ENCODE data around the gene SCART1. TPM values are rescaled to one million over a fixed set of nuclear protein-coding genes. Genes with fewer than 3 reads are reported as not detected.
"Not testable (repeated sequence)": the region's sequence is repeated elsewhere in the genome, so short reads cannot be mapped to it uniquely, and the experiment has no call there.

The SCART1 gene
- total RNA-seq, result 0.28 and 1.4 TPM in 2 replicates

DNA sequence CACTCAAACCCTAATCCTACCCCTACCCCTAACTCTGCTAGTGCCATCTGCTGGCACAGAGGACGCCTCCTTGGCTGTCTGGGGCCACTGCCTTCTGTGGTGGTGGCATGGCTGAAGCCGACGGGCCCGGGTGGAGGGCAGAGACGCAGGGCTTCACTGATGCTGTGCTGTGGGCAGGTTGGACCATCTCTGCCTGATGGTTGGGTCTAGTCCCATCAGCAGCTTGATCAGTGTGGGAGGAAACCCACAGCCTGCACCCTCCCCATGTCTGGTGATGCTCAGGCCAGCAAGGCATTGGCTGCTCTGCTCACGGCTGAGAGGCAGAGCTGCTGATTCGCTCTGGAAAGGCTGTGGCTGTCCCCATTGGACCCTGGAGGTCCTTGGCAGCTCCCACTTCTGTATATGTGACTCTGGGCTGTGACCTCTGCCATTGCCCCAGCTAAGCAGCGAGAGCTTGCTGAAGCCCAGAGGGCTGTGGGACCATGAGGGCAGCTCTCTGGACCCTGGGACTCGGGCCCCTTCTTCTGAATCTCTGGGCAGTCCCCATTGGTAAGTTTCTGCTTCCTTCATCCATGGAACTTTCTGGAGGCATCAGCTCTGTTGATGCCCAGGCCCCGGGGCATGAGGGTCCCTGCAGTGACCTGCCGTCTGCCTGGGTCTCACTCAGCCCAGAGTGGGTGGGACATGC lies at the start of gene SCART1:
Gene SCART1, plus strand, starts transcription at position 430 of the 688 bp plus-strand sequence. Its CDS starts 53 bp downstream, at position 483.
- DNase-seq, result no peak

DNA sequence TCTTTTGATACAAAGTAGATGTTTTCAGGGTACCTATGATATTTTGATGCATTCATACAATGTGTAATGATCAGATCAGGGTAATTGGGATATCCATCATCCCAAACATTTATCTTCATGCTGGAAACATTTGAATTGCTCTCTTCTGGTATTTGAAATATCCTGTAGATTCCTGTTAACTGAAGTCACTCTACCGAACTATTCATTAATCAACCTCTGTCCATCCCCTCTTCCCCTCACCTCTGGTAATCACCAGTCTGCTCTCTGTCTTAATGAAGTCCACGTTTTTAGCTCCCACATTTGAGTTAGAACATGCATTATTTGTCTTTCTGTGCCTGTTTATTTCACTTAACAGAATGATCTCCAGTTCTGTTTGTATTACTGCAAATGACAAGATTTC lies 48.5 kb upstream of the SCART1 start:
- no peak for DNase-seq

DNA sequence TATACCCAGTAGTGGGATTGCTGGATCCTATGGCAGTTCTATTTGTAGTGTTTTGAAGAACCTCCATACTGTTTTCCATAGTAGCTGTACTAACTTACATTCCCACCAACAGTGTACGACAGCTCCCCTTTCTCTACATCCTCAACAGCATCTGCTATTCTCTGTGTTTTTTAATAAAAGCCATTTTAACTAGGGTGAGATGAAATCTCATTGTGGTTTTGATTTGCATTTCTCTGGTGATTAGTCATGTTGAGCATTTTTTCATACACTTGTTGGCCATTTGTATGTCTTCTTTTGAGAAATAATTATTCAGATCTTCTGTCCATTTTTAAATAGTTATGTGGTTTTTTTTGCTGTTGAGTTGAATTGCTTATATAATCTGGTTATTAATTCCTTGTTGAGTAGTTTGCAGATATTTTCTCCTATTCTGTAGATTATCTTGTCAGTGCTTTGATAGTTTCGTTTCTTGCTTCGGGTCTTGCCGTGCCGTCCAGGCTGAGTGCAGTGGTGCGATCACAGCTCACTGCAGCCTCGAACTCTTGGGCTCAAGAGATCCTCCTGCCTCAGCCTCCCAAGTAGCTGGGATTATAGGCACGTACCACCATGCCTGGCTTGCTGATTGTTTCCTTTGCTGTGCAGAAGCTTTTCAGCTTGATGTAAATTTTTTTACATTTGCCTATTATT lies 47.8 kb upstream of the SCART1 start:
- DNase-seq, result no peak

DNA sequence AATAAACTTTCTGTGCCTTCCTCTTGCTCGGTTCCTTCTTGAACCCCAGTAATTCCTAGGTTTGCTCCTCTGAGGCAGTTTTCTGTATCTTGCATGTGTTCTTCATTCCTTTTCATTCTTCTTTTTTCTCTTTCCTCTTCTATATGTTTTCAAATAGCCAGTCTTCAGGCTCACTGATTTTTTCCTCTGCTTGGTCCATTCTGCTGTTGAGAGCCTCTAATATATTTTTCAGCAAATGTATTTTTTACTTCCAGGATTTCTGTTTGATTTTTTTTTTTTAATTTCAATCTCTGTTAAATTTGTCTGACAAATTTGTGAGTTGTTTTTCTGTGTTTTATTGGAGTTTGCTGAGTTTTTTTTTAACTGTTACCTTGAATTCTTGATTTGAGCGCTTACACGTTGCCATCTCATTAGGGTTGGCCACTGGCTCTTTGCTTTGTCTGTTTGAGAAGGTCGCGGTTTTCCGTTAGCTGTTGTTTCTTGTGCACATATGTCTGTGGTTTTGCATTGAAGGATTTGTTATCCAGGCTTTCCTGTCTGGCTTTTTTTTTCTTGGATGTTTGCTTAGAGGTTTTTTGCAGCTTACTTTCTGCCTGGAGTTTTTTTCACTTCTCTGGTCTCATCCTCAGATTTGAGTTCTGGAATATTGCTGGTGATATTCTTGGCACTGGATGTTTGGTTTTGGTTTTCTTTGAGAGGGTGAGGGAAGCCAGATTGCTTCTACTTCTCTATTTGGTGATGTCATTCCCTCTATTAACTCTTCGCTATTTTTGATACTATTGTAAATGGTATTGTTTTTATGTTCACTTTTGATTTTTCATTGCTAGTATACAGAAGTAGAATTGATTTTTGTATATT lies 42.0 kb upstream of the SCART1 start:
- DNase-seq, result no peak

DNA sequence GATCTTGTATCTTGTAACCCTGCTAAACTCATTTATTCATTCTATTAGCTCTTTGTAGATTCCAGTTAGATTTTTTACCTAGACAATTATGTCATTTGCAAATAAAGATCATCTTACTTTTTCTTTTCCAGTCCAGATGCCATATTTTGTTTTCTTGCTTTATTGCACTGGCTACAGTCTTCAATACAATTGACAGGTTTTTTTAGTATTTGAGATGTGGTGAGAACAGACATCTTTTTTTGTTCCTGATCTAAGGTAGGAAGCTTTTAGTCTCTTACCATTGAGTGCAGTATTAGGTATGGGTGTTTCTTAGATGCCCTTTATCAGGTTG lies 41.4 kb upstream of the SCART1 start:
- DNase-seq, result no peak

DNA sequence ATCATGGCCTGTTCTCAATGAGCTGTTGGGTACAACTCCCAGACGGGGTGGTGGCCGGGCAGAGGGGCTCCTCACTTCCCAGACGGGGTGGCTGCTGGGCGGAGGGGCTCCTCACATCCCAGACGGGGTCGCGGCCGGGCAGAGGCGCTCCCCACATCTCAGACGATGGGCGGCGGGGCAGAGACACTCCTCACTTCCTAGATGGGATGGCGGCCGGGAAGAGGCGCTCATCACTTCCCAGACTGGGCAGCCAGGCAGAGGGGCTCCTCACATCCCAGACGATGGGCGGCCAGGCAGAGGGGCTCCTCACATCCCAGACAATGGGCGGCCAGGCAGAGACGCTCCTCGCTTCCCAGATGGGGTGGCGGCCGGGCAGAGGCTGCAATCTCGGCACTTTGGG lies 39.3 kb upstream of the SCART1 start:
- DNase-seq, result not testable (repeated sequence)

DNA sequence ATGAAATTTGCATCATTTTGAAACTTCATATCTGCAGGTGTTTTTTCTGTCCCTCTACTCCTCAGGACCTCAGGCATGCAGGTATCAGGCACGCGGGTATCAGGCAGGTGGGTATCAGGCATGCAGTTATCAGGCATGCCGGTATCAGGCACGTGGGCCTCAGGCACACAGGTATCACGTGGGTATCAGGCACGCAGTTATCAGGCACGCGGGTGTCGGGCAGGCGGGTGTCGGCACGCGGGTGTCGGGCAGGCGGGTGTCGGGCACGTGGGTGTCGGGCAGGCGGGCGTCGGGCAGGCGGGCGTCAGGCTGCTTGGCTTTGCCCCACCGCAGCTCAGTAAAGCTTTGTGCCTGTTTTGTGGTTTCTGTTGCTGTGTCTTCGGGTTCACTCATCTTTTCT lies 38.0 kb upstream of the SCART1 start:
- DNase-seq, result no peak

DNA sequence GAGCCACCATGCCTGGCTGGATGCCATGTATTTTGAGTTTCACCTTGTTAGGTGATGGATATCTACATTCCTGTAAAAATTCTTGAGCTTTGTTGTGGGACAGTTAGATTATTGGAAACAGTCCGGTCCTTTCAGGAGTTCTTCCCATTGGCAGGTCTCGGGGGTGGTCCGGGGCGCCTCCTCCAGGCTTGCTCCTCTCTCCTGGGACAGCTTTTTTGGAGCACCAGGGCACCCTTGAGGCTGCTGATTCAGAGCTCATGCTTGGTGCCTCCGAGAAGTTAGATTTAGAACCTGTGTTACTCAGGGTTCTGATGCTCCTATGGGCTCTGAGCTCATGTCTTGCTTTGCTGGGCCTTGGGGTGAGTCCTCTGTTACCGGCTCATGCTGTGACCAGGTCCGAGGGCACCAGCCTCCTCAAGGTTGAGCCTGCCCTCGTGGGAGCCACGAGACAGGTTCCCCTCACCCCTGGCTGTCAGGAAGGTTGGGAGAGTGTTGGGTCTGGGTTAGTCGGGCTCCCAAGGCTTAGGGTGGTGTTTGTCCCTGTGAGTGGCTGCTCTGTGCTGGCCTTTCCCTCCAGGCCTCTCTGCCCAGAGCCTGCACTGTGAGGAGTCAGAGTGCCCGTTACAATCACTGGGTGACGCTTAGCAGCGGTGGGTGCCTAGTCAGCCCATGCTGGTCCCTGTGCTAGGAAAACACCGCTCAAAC lies 35.3 kb upstream of the SCART1 start:
- no peak for DNase-seq

DNA sequence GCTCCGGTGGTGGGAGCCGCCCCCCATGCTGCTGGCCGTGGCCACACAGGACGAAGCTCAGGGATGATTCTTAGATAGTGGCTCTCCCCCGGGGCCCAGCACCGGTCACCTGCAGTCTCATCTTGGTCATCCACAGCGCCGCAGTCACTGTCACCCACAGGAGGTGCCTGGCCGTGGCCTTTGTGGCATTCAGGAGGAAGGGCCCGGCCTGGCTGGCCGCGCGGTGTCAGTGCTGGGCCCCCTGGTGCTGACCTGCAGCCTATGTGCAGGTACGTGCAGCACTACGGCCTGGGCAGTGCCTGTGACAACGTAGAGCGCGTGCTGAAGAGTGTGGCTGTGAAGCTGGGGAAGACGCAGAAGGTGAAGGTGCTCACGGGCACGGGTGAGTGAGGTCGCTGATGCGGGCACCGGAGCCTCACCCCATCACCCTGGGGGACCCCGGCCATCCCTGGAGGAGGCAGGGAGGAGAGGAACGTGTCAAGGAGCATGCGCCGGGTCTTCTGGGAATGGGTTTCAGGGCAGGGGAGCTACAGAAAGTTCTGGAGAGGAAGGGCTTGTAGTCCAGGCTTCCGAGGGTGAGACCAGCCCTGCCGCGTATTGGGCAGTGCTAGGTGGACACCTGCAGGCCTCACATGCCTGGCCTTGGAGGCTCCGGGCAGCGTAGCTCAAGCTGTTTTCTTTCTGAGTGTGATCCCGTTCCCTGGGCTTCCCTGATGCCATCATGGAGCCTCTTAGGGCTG lies 34.4 kb upstream of the SCART1 start:
- no peak for DNase-seq

DNA sequence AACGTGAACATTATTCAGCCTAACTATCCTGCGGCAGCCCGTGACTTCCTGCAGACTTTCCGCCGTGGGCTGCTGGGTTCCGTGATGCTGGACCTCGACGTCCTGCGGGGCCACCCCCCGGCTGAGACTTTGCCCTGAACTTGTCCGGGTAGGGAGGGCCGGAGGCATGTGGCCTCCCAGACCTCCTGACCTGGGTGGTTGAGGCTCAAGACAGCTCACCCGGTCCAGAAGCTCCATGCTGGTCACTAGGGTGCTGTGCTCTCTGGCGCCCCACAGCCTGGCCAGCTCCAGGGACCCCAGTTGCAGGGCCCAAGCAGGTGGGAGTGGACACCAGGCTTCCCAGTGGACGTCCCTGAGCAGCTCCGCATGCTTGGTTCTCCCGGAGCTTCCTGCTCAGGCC lies 33.7 kb upstream of the SCART1 start:
- no peak for DNase-seq

DNA sequence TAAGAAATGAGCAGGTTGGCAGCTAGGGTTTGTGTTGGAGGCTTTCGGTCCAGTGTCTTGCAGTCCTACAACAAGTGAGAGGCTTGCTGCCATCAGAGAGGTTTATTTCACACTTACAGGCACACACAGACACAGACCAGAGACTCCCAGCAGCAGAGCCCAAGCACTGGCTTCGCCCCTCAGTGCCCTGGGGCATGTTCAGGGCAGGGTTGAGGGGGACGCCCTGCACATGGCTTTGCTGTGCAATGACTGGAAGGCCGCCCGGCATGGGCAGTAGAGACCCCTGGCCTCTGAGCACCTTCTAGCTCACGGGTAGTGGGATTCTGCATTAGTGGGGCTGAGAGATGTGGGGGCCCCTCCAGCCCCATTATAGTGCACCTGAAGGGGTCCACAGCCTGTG lies 33.2 kb upstream of the SCART1 start:
- DNase-seq, result no peak

DNA sequence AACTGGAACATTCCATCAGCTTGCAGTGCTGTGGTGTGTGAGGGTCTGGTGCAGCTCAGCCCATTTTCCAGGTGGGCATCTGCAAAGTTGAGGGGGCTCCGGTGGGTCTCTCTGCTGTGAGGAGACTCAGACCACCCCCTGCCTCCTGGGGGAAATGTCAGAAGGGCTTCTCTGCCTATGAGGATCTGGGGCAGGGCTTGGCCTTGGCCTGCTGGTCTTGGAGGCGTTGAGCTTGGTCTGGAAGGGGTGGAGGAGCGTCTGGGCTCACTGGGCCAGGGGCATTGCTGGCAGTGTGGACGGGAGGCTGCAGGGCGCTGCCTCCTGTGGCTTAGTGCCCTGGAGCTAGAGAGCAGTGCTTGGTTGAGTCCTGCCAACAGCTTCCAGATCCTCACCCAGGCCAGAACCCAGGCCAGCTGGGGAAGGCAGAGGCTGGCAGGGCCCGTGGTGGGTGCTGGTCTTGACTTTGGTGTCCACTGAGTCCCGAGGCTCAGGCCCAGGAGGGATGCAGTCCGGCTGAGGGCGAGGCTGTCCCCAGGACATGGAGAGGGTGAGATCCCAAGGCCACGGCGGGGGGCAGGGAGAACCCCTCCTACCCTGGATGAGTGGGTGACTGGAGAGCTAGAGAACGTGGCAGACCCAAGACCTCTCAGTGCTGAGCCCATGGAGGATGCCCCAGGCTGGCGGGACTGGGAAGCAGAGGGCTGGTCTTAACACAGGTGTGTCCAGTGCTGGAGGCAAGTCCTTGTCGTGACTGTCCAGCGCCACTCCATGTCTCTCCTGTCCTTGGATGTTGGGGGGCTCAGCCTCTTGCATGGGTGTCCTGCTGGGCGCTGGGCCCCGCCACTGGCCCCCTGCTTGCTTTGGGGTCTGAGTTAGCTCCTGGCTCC lies 32.2 kb upstream of the SCART1 start:
- no peak for DNase-seq

DNA sequence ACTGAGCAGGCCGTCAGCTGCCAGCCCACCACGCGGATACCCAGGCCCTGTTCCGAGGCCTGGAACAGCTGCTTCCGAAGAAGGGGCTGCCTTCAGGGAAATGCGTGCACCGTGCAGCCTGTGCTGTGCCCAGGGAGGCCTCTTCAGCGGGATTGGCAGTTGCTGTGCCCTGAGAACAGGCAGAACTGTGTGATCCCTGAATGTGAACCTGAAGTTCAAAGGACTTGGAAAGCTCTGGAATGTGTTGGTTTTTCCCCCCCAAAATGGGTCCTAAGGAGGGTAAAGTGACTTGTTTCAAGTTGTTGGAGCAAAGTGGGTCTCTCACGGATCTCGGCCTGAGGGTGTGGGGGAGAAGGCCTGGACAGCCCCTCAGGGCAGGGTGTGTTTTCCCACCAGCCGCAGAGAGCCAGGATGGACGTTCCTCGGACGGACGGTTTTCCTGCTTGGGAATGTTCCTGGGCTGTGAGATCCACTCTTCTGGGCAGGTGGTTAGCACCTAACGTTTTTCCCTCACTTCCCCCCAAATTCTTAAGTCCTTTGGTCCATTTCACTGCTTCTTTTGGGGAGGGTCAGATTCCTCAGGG lies 31.4 kb upstream of the SCART1 start:
- no peak for DNase-seq

DNA sequence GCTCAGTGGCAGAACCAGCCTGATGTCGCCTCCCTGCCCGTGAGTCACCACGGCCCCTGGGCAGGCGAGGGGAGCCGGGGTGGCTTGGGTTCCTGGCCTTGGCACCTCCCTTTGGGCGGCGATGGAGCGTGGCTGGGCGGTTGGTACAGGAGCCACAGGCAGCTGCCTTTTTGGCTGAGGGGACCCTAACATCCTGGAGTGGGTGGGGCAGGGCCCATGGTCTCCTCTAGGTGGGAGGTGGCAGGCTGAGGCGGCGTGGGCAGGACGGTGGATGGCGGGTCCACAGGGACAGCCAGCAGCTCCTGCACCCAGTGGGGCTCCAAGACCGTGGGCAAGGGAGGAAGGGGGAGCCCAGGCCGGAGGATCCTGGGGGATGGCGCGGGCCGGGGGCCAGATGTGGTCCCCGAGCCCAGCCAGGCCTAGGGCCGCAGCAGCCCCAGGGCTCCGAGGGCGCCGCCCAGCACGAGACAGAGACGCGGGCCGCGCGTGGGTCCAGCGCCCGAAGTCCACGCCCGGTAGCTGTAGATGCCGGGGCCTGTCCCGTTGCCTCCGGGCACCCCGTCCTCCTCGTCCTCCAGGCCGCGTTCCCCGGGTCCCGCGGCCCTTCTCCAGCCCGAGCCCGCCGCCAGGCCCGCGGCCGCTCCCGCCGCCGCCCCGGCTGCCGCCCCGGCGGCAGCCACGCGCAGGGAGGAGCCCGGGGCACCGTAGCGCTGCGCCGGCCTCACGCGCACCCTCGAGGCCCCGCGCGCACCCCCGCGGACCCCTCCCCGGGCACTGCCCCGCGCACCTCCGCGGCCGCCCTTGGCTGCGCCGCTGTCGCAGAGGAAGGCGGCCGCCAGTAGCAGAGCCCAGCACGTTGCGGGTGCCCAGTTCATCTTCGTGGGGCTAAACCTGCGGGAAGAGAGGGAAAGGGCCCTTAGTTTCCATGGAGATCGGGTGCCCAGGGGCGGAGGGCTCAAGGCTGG lies 30.7 kb upstream of the SCART1 start:
- DNase-seq, result no peak

DNA sequence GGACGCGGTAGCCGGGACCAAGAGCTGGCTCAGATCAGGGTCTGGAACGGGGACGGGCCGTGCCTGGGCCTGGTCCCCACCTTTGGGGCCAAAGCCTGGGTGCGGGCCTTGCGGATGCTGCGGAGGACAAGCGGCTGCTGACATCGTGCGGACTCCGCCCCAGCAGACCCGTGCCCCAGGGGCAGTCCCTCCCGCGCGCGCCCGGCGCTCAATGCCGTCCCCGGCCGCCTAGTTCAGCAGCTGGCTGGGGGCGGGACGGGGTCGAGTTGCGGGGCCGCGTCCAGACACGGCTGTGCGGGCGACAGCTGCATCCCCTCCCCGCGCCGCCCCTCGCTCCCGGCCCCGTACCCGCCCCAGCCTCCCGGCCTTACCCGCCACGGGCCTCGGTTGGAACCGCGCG lies 29.6 kb upstream of the SCART1 start:
- not testable (repeated sequence) for DNase-seq

DNA sequence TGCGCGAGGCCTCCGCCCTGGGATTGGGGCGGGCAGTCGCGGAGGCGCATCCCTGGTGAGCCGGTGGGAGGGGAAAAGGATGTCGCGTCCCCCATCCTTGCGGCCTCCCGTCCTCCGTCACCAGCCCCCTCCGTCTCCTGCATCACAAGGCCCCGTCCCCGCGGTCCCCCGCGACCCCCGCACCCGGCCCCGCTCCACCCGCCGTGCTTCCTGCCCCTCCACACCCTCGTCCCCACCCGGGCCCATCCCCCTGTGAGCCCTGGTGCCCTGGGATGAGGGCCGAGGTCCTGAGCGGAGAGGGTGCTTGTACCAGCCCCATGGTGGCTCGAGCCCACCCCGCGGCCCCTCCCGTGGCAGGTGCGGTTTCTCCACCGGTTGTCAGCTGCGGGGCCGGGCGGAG lies 29.1 kb upstream of the SCART1 start, which contains the start of gene SPRN:
Gene SPRN, minus strand, starts transcription at position 25 of the 400 bp plus-strand sequence. CDS start 944 bp downstream, outside the sequence.
- DNase-seq, result not testable (repeated sequence)

DNA sequence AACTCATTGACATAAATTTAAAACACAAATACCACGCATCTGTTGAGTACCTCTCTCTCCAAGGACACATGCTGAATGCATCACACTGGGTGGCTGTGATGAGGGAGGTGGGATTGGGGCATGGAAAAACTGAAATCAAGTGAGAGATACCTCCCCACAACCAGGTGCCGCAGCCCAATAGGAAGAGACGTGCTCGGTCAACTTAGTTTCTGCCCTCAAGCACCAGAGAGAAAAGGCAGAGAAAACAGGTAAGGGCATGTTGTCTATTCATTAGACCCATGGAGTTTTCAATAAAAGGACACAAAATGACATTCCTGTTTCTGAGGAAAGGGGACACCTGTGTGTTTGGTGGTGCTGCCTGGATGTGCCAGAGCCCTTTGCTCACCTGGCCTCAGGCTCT lies 24.2 kb upstream of the SCART1 start:
- DNase-seq, result not testable (repeated sequence)

DNA sequence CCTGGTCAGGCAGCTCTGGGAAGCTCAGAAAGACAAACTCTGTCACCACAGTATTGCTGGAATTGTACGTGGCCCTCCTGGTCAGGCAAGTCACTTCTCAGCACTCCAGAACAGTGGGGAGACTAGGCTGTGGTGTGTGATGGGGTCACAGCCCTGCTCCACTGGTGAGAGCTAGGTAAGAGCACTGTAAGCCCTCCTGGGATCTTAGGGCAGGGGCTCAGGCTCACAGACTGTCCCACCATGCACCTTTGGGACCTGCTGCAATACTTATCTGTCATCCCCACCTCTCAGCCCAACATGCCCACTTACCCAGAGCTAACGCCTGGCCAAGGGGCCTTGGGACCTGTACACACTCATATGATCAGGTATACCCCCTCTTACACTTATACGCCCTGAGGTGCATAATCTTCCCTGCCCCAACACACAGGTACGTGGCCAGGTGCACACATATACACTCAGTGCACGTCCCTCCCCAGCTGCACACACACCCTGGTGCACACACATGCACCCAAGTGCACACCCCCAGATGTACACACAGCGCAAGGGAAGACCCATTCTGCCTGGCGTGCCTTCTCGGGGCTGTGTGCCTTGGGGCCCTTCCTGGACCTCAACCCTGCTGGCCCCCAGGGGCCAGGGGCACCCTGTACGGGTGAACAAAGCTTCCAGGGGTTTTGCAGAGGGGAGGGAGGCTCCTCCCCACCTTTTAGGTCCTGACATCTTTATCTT lies 21.7 kb upstream of the SCART1 start:
- DNase-seq, result not testable (repeated sequence)

DNA sequence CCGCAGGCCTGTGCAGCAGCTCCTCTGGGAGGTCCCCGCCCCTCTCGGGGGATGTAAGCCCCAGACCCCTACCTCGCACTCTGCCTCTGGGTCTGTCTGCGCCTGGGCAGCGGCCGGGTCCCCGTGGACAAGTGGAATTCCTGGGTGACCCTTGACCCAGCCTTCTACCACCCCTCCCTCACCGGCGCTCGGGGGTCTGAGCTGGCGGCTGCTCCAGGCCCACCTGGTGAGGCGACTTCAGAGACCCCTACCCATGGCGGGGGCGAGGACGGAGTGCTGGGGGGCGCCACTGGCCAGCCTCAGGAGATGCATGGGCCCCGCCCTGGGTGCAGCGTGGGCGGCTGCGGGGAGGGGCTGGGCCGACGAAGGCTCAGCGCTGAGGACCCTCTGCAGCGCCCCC lies 21.0 kb upstream of the SCART1 start:
- not testable (repeated sequence) for DNase-seq

All from dermis blood vessel endothelial cell (primary cell).